ENCODE results near the gene CD9. TPM values are rescaled to one million over a fixed set of nuclear protein-coding genes. Genes with fewer than 3 reads are reported as not detected.

CD9 gene
- polyA plus RNA-seq, 1 of the 3 experiments (the other 2 are of a cell fraction) = 76.6 TPM

DNA sequence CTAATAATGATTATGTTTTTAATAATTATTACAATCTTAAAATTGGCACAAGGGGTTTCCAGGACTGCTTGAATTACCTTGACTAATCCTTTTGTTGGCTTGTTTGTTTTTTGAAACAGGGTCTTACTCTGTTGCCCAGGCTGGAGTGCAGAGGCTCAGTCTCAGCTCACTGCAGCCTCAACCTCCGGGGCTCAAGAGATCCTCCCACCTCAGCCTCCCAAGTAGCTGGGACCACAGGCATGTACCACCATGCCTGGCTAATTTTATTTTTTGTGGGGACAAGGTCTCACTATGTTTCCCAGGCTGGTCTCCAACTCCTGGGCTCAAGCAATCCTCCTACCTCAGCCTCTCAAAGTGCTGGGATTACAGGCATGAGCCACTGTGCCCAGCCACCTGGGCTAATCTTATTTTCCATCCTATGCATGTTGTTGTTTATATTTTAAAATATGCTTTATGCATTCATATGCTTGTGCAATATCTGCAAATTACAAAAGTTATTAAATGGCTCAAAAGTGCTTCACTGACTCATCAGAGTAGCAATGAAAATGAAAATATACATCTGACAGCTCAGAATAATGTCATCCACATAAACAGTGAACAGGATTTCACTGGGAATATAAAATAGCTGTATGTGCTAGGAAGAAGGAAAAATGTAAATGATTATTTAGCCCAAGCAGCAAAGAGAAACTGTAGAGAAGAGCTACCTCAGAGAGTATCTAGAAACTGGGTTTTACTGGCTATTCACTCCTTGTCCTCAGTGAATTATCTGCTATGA is 85.5 kb downstream of the CD9 start (continued):
- TF ChIP-seq, protein P1, sequence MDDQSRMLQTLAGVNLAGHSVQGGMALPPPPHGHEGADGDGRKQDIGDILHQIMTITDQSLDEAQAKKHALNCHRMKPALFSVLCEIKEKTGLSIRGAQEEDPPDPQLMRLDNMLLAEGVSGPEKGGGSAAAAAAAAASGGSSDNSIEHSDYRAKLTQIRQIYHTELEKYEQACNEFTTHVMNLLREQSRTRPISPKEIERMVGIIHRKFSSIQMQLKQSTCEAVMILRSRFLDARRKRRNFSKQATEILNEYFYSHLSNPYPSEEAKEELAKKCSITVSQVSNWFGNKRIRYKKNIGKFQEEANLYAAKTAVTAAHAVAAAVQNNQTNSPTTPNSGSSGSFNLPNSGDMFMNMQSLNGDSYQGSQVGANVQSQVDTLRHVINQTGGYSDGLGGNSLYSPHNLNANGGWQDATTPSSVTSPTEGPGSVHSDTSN (IDR thresholded peaks at IDR 0.05) = no peak
- TF ChIP-seq RFX5 (IDR thresholded peaks at IDR 0.05; ENCODE audit: low read length) = no peak
- TF ChIP-seq, protein P2, sequence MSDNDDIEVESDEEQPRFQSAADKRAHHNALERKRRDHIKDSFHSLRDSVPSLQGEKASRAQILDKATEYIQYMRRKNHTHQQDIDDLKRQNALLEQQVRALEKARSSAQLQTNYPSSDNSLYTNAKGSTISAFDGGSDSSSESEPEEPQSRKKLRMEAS (IDR thresholded peaks at IDR 0.05; ENCODE audit: low read depth) = no peak

Small RNAs within 50 kb of the gene (small RNA-seq; reads per million reads assigned to genes)
- 0 reads per million in 7 experiments for gene ATP5MFP5
- 0 reads per million in 7 experiments for gene RF00019

Other genes starting within 250 kb of the CD9 start
- gene VWF, start 75.7 kb upstream of the CD9 start, polyA plus RNA-seq (2012; rRNA removed) = 0.02 and 0.12 TPM in 2 replicates
- 0.15 and 0.20 TPM in 2 replicates for gene PLEKHG6, start 110.3 kb downstream of the CD9 start, polyA plus RNA-seq (2012; rRNA removed)
- 68.3 and 92.9 TPM in 2 replicates for gene TNFRSF1A, start 141.7 kb downstream of the CD9 start, polyA plus RNA-seq (2012; rRNA removed)
- gene SCNN1A, start 175.2 kb downstream of the CD9 start, polyA plus RNA-seq (2012; rRNA removed) = 0.71 and 1.6 TPM in 2 replicates
- gene LTBR, start 183.8 kb downstream of the CD9 start, polyA plus RNA-seq (2012; rRNA removed) = 0.10 and 0.12 TPM in 2 replicates
- not detected in 2 replicates for gene CD27, start 244.6 kb downstream of the CD9 start, polyA plus RNA-seq (2012; rRNA removed)